Measurements from ENCODE around the gene OR10H3. TPM values are rescaled to one million over a fixed set of nuclear protein-coding genes. Genes with fewer than 3 reads are reported as not detected.

The OR10H3 gene
- not detected in 5 replicates for total RNA-seq (2022; extraction: Qiagen RNA extraction; ENCODE audit: low read depth)

GRCh38 chr19:15737722-15738121 lies at the start of gene OR10H3:
Gene OR10H3, plus strand, starts transcription at chr19:15737985. Its CDS starts 3,408 bp downstream, at chr19:15741393.

GRCh38 chr19:15727724-15728123 lies 10.1 kb upstream of the OR10H3 start, which contains the start of gene OR10H2:
Gene OR10H2, plus strand, starts transcription at chr19:15728024. Its CDS starts 20 bp downstream, at chr19:15728044.

GRCh38 chr19:15787611-15788155 lies 49.9 kb downstream of the OR10H3 start, which contains the start of gene OR10H5:
Gene OR10H5, plus strand, starts transcription at chr19:15787661. Its CDS starts 6,388 bp downstream, at chr19:15794049.

Other genes with a start within 250 kb of the OR10H3 start
- 0.08 to 0.22 TPM (median 0.12 TPM) in 4 of 5 replicates, not detected in the other for gene CYP4F22, start 229.5 kb upstream of the OR10H3 start, total RNA-seq (2022; extraction: Qiagen RNA extraction; ENCODE audit: low read depth)
- not detected in 5 replicates for gene CYP4F8, start 122.8 kb upstream of the OR10H3 start, total RNA-seq (2022; extraction: Qiagen RNA extraction; ENCODE audit: low read depth)
- 1.7 to 3.1 TPM (median 2.4 TPM) in 5 replicates for gene CYP4F3, start 97.1 kb upstream of the OR10H3 start, total RNA-seq (2022; extraction: Qiagen RNA extraction; ENCODE audit: low read depth)
- 1.4 to 2.4 TPM (median 2.1 TPM) in 5 replicates for gene CYP4F12, start 64.9 kb upstream of the OR10H3 start, total RNA-seq (2022; extraction: Qiagen RNA extraction; ENCODE audit: low read depth)
- gene OR10H2, start 10.0 kb upstream of the OR10H3 start, total RNA-seq (2022; extraction: Qiagen RNA extraction; ENCODE audit: low read depth), result not detected in 5 replicates
- not detected in 5 replicates for gene OR10H5, start 49.7 kb downstream of the OR10H3 start, total RNA-seq (2022; extraction: Qiagen RNA extraction; ENCODE audit: low read depth)
- gene OR10H1, start 77.7 kb downstream of the OR10H3 start, total RNA-seq (2022; extraction: Qiagen RNA extraction; ENCODE audit: low read depth), result not detected in 5 replicates
- 0.10 to 0.43 TPM in 2 of 5 replicates, not detected in the others for gene CYP4F2, start 160.1 kb downstream of the OR10H3 start, total RNA-seq (2022; extraction: Qiagen RNA extraction; ENCODE audit: low read depth)
- gene CYP4F11, start 196.5 kb downstream of the OR10H3 start, total RNA-seq (2022; extraction: Qiagen RNA extraction; ENCODE audit: low read depth), result 5.7 to 8.0 TPM (median 6.7 TPM) in 5 replicates
- gene OR10H4, start 211.0 kb downstream of the OR10H3 start, total RNA-seq (2022; extraction: Qiagen RNA extraction; ENCODE audit: low read depth), result not detected in 5 replicates